GM12865 (cell line): ENCODE data around the gene SUSD1.

Experiments
- DNase-seq: peaks from one replicate; pipeline ENCODE4 v3.0.0; 2010; ENCODE audit warnings: low read depth
- H3K4me3 ChIP-seq: 2 replicates; pipeline ENCODE4 v1.5.1; 2011; ENCODE audit warnings: mild to moderate bottlenecking, low read depth, low read length, control low read depth
- CTCF ChIP-seq: IDR thresholded peaks from 2 replicates; pipeline ENCODE4 v1.5.1; 2011; ENCODE audit warnings: low read length, control low read depth, low read depth, inconsistent platforms; ENCODE audit not compliant: insufficient read depth; ENCODE audit errors: missing control alignments

The SUSD1 gene

GRCh38 chr9:112124156-112124555 lies 50.9 kb downstream of the SUSD1 start:
- no peak for DNase-seq
- TF ChIP-seq CTCF: no peak
- no peak overlapping the region for H3K4me3 ChIP-seq

GRCh38 chr9:112121633-112122032 lies 53.5 kb downstream of the SUSD1 start:
- no peak for DNase-seq
- no peak overlapping the region for H3K4me3 ChIP-seq
- no peak for TF ChIP-seq CTCF

- TF ChIP-seq CTCF: no peak
- no peak overlapping the region for H3K4me3 ChIP-seq
- no peak for DNase-seq
Measured at GRCh38 chr9:112120439-112120925, 54.6 kb downstream of the SUSD1 start.

GRCh38 chr9:112120030-112120341 lies 55.1 kb downstream of the SUSD1 start:
- DNase-seq: no peak
- no peak for TF ChIP-seq CTCF
- no peak overlapping the region for H3K4me3 ChIP-seq

- no peak for TF ChIP-seq CTCF
- no peak for DNase-seq
- H3K4me3 ChIP-seq: no peak overlapping the region
Measured at GRCh38 chr9:112119225-112120029, 55.7 kb downstream of the SUSD1 start.

GRCh38 chr9:112118009-112118408 lies 57.1 kb downstream of the SUSD1 start:
- no peak for DNase-seq
- TF ChIP-seq CTCF: no peak
- H3K4me3 ChIP-seq: no peak overlapping the region
